Lung microvascular endothelial cell (primary cell): ENCODE measurements around the gene SCNN1B. TPM values are rescaled to one million over a fixed set of nuclear protein-coding genes. Genes with fewer than 3 reads are reported as not detected.
"Not testable (repeated sequence)": the region's sequence is repeated elsewhere in the genome, so short reads cannot be mapped to it uniquely, and the experiment has no call there.

ENCODE experiments used
- DNase-seq, 2 donors: peaks; one replicate each; pipeline versions ENCODE4 v3.0.0 to v3.0.0-alpha.2; 2010; ENCODE audit warnings: low read depth in 2 of 2
- total RNA-seq: library from RNA; depleted of rRNA; stranded (reverse); fragments of >200 nt; gene quantifications from 2 replicates; pipeline ENCODE4 v1.2.1, GENCODE V29; 2014

Gene SCNN1B
- total RNA-seq, 1 donor from 2014 or later = 18.8 TPM

DNA sequence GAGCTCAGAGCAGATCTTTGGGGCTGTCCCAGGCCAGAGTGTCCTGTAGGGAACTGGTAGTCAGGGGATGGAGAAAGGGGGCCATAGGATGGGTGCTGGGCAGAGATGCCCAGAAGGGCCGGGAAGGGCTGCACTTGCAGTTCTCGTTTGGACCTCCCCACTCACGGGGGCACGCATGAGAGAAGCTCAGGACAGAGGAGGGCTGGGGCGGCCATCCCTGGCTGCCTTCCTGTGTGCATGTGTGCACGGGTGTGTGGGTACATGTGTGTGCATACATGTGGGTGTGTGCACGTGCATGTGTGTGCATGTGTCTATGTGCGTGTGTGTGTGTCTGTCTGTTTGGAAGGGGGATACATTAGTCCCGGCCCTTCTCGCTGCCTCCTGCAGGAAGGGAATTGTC is 77.6 kb downstream of the SCNN1B start:
- DNase-seq = no peak

DNA sequence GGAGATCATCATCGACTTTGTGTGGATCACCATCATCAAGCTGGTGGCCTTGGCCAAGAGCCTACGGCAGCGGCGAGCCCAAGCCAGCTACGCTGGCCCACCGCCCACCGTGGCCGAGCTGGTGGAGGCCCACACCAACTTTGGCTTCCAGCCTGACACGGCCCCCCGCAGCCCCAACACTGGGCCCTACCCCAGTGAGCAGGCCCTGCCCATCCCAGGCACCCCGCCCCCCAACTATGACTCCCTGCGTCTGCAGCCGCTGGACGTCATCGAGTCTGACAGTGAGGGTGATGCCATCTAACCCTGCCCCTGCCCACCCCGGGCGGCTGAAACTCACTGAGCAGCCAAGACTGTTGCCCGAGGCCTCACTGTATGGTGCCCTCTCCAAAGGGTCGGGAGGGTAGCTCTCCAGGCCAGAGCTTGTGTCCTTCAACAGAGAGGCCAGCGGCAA is 78.4 kb downstream of the SCNN1B start:
- DNase-seq = no peak

GRCh38 chr16:23381702-23382101 is 79.6 kb downstream of the SCNN1B start:
- not testable (repeated sequence) for DNase-seq

DNA sequence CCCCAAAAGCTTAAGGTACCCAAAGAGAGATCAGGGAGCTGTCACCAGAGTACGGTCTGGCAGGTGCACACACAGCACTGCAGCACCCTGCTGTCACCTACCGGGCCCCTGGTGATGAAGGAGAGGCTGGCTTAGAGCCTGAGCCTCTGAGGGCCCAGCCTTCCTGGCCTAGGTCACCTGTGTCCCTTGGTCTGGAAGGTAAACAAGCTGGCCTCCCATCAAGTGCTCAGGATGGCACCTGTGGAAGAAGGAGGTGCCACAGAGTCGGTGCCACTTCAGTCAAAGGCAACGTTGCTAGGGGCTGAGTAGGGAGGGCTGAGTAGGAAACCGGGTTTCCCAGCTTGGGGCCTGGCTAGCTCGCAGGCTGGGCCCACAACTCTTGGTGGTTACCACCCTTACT is 80.2 kb downstream of the SCNN1B start:
- no peak for DNase-seq

DNA sequence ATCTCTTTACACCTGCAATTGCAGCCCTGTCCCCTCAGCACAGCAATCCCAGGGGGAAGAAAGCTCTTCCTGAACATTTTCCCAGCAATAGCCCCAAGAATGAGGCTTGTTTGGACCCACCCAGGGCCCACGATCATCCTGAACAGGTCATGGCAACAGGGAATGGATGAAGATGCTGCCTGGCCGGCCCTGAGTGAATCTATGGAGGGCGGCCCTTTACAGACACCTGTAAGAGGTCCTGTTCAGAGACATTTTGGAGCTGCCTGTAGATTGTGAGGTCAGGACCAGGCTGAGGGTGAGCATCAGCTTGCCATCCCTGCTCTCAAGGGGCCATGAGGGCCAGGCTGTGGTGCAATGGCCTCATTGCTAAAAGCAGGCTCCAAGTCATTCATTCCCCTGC is 81.8 kb downstream of the SCNN1B start:
- no peak for DNase-seq

- DNase-seq = no peak
Measured at GRCh38 chr16:23384878-23385277, 82.8 kb downstream of the SCNN1B start.

DNA sequence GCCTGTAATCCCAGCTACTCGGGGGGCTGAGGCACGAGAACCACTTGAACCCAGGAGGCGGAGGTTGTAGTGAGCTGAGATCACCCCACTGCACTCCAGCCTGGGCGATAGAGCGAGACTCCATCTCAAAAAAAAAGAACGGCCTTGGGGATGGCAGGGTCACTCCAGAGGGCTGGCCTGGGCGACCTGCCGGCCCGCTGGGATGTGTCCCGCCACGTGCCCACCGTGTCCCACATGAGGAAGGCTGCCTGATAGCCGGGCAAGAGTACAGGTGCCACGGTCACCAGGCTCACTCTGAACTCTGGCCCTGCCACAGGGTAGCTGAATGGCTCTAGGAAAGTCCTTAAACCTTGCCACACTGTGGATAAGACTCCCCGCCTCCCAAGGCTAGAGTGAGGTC is 83.3 kb downstream of the SCNN1B start:
- DNase-seq = no peak

DNA sequence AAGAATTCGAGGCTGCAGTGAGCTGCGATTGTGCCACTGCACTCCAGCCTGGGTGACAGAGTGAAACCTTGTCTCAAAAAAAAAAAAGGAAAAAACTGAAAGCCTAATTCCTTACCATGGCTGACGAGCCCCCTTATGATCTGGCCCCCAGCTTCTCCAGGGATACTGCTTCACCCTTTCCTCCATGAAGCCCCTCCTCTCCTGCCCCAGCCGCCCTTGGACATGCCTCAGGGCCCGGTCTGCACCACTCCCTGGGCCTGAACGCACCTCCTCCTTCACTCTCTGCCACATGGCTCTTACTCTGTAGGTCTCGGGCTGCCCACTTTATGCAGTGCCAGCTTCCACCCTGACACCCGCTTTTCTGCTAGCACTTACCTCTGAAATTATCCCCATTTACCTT is 85.6 kb downstream of the SCNN1B start:
- no peak for DNase-seq

GRCh38 chr16:23388786-23389185 is 86.7 kb downstream of the SCNN1B start:
- DNase-seq = no peak

- DNase-seq = no peak
Measured at GRCh38 chr16:23389201-23389600, 87.1 kb downstream of the SCNN1B start.

DNA sequence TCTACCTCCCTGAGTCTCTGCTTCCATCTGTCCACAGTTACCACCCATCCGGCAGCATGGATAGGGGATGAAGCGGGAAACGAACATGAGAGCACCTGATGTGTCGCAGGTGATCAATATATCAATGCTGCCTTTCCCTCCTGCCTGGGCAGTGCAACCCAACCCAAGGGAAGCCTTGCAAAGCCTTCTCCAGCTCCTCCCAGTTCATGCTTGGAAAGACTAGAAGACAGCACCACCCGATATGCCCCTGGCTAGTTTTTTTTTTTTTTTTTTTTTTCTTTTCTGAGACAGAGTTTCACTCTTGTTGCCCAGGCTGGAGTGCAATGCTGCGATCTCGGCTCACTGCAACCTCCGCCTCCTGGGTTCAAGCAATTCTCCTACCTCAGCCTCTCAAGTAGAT is 87.8 kb downstream of the SCNN1B start:
- not testable (repeated sequence) for DNase-seq

GRCh38 chr16:23391381-23392222 is 89.5 kb downstream of the SCNN1B start:
- DNase-seq = no peak

GRCh38 chr16:23392223-23392600 is 90.1 kb downstream of the SCNN1B start:
- DNase-seq = no peak

DNA sequence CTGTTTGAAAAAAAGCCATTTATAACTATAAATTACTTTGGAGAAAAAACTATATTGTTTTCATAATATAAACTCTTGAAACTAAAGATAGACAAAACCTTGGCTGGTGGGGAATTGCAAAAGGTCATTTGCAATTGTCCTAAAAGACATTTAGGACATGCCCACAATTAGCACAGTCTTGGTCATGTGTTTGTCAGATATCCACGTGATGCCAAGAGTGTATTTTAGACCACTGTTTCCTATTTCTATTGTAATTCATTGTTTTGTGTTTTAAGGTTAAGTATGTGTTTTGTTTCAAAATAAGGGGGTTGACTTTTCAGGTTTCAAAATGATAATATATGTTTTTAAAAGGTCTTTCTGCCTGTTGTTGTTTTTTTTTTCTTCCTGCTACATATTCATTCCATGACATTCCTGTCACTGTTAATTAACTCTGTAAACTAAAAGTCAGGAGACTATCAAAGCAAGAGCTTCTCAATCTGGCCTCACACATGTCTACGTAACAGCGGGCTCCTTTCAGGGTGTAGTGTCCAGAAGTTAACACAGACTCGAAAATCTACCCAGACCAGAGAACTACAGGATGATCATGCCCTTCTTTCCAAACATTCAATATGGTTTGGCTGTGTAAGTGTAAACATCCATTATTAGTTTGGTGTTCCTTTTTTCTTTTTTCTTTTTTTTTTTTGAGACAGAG is 92.2 kb downstream of the SCNN1B start:
- DNase-seq = peak; percentile 49 to 74

- no peak for DNase-seq
Measured at GRCh38 chr16:23395732-23396131, 93.6 kb downstream of the SCNN1B start.

- DNase-seq = no peak
Measured at GRCh38 chr16:23397464-23397863, 95.4 kb downstream of the SCNN1B start.

GRCh38 chr16:23398987-23399805 is 97.1 kb downstream of the SCNN1B start:
- no peak for DNase-seq

- not testable (repeated sequence) for DNase-seq
Measured at GRCh38 chr16:23400447-23400846, 98.3 kb downstream of the SCNN1B start.

DNA sequence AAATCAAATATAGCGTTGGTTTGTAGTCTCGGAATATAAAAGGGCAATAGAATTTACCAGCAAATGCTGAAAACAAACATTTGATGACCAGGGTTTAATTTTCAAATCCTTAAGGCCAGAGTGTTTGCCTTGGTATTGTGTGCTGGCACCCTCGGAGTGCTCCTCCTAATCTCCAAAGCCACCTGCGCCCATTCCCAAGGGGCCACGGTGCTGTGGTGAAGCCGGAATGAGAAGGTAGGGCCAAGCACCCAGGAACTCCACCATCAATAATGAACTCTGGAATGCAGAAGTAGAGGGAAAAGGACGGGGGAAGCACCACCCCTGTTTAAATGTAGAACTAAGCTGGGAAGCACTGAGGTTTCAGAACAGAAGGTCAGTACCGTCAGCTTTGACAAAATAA is 99.0 kb downstream of the SCNN1B start:
- DNase-seq = no peak

- DNase-seq = no peak
Measured at GRCh38 chr16:23402100-23402499, 100.0 kb downstream of the SCNN1B start.

DNA sequence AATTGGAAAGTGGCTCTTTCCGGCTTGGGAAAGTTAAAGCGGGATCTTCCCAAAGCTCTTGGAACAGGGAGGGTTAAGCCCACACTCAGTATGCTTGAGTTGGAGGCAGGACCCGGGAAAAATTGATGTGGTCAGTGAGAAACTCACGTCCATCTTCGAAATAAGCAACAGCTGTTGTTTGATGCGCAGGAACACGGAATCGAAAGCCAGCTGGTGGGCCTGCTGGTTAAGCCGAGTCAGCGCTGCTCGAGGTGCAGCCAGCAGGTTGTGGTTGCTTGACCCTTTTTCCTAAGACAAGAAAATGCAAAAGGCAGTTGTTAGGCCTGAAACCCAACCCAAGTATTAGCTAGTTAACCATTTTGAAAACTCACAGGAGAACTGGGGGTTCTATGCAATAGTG is 101.4 kb downstream of the SCNN1B start:
- no peak for DNase-seq

DNA sequence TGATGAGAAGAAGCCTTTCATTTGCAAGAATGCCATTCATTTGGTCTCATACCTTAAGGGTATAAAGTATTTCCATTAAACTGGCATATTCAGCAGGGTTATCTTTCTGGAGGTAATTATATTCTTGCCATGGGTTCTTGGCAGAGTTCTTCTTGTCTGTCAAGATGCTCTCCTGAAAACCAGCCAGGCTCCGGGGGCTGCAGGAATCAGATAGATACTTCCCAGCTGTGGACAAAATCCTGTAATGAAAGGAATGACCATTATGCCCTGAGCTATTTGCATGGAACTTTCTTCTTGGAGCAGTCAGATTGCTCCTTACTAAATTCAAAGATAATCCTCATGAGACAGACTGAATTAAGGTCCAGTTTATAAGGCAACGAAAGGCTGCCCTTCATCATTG is 103.9 kb downstream of the SCNN1B start:
- DNase-seq = no peak
